HG02623 (cell line): Measurements from ENCODE around the gene AGTPBP1.
A peak's percentile ranks its signal among the peaks of the same experiment; 100 is the strongest.
"Not testable (repeated sequence)": the region's sequence is repeated elsewhere in the genome, so short reads cannot be mapped to it uniquely, and the experiment has no call there.

ENCODE experiments used
- ATAC-seq: cut with Tn5 transposase; IDR thresholded peaks from one replicate; pipeline ENCODE4 v1.9.1; 2021; ENCODE audit warnings: moderate library complexity; ENCODE audit not compliant: unreplicated experiment

Gene AGTPBP1

GRCh38 chr9:85717818-85718217 is 23.9 kb downstream of the AGTPBP1 start:
- not testable (repeated sequence) for ATAC-seq

GRCh38 chr9:85717220-85717619 is 24.5 kb downstream of the AGTPBP1 start:
- ATAC-seq = no peak

- ATAC-seq = peak; percentile 51
These were observed 25.5 kb downstream of the AGTPBP1 start for GRCh38 chr9:85716031-85716877.

- ATAC-seq = peak; percentile 65
These were observed 26.2 kb downstream of the AGTPBP1 start for GRCh38 chr9:85715587-85715986.

GRCh38 chr9:85713897-85714296 is 27.9 kb downstream of the AGTPBP1 start:
- ATAC-seq = no peak

GRCh38 chr9:85704744-85705143 is 37.0 kb downstream of the AGTPBP1 start:
- no peak for ATAC-seq

- no peak for ATAC-seq
These were observed 38.4 kb downstream of the AGTPBP1 start for GRCh38 chr9:85703398-85703797.

GRCh38 chr9:85702726-85703289 is 38.9 kb downstream of the AGTPBP1 start:
- no peak for ATAC-seq

- no peak for ATAC-seq
These were observed 39.6 kb downstream of the AGTPBP1 start for GRCh38 chr9:85702191-85702590.

GRCh38 chr9:85700330-85700729 is 41.4 kb downstream of the AGTPBP1 start:
- ATAC-seq = no peak

GRCh38 chr9:85688361-85688760 is 53.4 kb downstream of the AGTPBP1 start:
- ATAC-seq = no peak

- ATAC-seq = no peak
These were observed 56.7 kb downstream of the AGTPBP1 start for GRCh38 chr9:85685081-85685480.

- ATAC-seq = no peak
These were observed 65.0 kb downstream of the AGTPBP1 start for GRCh38 chr9:85676790-85677189.

- no peak for ATAC-seq
These were observed 74.4 kb downstream of the AGTPBP1 start for GRCh38 chr9:85667374-85667773.

GRCh38 chr9:85666086-85666485 is 75.7 kb downstream of the AGTPBP1 start:
- no peak for ATAC-seq

GRCh38 chr9:85662573-85662972 is 79.2 kb downstream of the AGTPBP1 start:
- ATAC-seq = no peak

- ATAC-seq = no peak
These were observed 83.0 kb downstream of the AGTPBP1 start for GRCh38 chr9:85658716-85659115.

- no peak for ATAC-seq
These were observed 88.6 kb downstream of the AGTPBP1 start for GRCh38 chr9:85653153-85653552.

- peak; percentile 79 for ATAC-seq
These were observed 94.2 kb downstream of the AGTPBP1 start for GRCh38 chr9:85647571-85647970.

- ATAC-seq = no peak
These were observed 95.7 kb downstream of the AGTPBP1 start for GRCh38 chr9:85645909-85646627.

GRCh38 chr9:85640425-85640824 is 101.3 kb downstream of the AGTPBP1 start:
- ATAC-seq = no peak

- no peak for ATAC-seq
These were observed 102.0 kb downstream of the AGTPBP1 start for GRCh38 chr9:85639675-85640186.
